ENCODE data around the gene GABRB3.
"Not testable (repeated sequence)": the region's sequence is repeated elsewhere in the genome, so short reads cannot be mapped to it uniquely, and the experiment has no call there.

The GABRB3 gene

GRCh38 chr15:26731965-26732364, 40.9 kb downstream of the GABRB3 start:
- DNase-seq, result no peak

- no peak for DNase-seq
These were observed 43.3 kb downstream of the GABRB3 start for GRCh38 chr15:26729581-26729980.

GRCh38 chr15:26729030-26729429, 43.8 kb downstream of the GABRB3 start:
- DNase-seq, result no peak

- DNase-seq, result no peak
These were observed 48.3 kb downstream of the GABRB3 start for GRCh38 chr15:26724381-26725150.

GRCh38 chr15:26722621-26723160, 50.2 kb downstream of the GABRB3 start:
- no peak for DNase-seq

GRCh38 chr15:26721232-26721967, 51.5 kb downstream of the GABRB3 start:
- DNase-seq, result no peak

- DNase-seq, result no peak
These were observed 52.3 kb downstream of the GABRB3 start for GRCh38 chr15:26720546-26720945.

GRCh38 chr15:26719866-26720265, 53.0 kb downstream of the GABRB3 start:
- not testable (repeated sequence) for DNase-seq

- DNase-seq, result no peak
These were observed 56.8 kb downstream of the GABRB3 start for GRCh38 chr15:26716069-26716468.

GRCh38 chr15:26713498-26713897, 59.4 kb downstream of the GABRB3 start:
- no peak for DNase-seq

- DNase-seq, result peak; percentile 22
These were observed 60.5 kb downstream of the GABRB3 start for GRCh38 chr15:26712335-26712734.

GRCh38 chr15:26711445-26711844, 61.4 kb downstream of the GABRB3 start:
- no peak for DNase-seq

- DNase-seq, result no peak
These were observed 70.5 kb downstream of the GABRB3 start for GRCh38 chr15:26702381-26702780.

GRCh38 chr15:26698555-26698954, 74.3 kb downstream of the GABRB3 start:
- DNase-seq, result no peak

GRCh38 chr15:26697913-26698312, 75.0 kb downstream of the GABRB3 start:
- no peak for DNase-seq

- no peak for DNase-seq
These were observed 81.6 kb downstream of the GABRB3 start for GRCh38 chr15:26691249-26691648.

GRCh38 chr15:26690778-26691177, 82.1 kb downstream of the GABRB3 start:
- DNase-seq, result no peak

GRCh38 chr15:26689462-26689861, 83.4 kb downstream of the GABRB3 start:
- no peak for DNase-seq

- DNase-seq, result no peak
These were observed 86.2 kb downstream of the GABRB3 start for GRCh38 chr15:26686547-26687187.

- DNase-seq, result no peak
These were observed 90.2 kb downstream of the GABRB3 start for GRCh38 chr15:26682598-26683164.

GRCh38 chr15:26679927-26680326, 92.9 kb downstream of the GABRB3 start:
- DNase-seq, result no peak

- no peak for DNase-seq
These were observed 96.8 kb downstream of the GABRB3 start for GRCh38 chr15:26676115-26676514.

- DNase-seq, result no peak
These were observed 98.4 kb downstream of the GABRB3 start for GRCh38 chr15:26674467-26674866.

Measured in retina (tissue), 1 donor.